Hematopoietic multipotent progenitor cell treated with erythropoietin and hydrocortisone succinate and interleukin-3 and kit ligand, for 4 days (in vitro differentiated cells): Measurements from ENCODE around the gene CXCR5.
A peak's percentile ranks its signal among the peaks of the same experiment; 100 is the strongest.

Source experiments
- DNase-seq: peaks from one replicate; pipeline ENCODE4 v3.0.0-alpha.2; 2015

Gene CXCR5

GRCh38 chr11:118877487-118878162 lies 6.1 kb upstream of the CXCR5 start:
- no peak for DNase-seq

GRCh38 chr11:118878163-118878563 lies 5.5 kb upstream of the CXCR5 start:
- DNase-seq: peak; percentile 61

- no peak for DNase-seq
Measured at GRCh38 chr11:118881228-118881627, 2.5 kb upstream of the CXCR5 start.

- peak; percentile 71 for DNase-seq
Measured at GRCh38 chr11:118882491-118882890, 1.2 kb upstream of the CXCR5 start.

- DNase-seq: no peak
Measured at GRCh38 chr11:118883004-118883367, 706 bp upstream of the CXCR5 start.

DNA sequence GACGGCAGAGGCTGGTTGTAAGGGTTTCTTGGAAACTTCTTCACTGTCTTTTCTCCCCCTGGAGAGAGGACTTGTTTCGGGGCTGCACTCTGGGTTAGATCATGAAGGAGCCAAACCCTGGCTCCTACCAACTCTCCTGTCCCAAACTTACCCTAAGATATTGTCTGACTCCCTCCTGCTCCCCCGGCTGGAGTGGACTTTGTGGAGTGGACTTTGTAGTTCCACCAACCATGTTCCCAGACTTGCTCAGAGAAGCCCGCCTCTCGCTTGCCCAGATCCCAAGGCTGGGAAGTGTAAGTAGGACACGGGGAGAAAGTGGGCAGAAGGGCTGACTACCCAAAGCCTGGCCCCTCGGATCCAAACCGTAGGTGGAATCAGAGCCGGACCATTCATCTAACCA lies 1.2 kb downstream of the CXCR5 start:
- no peak for DNase-seq

- no peak for DNase-seq
Measured at GRCh38 chr11:118885319-118885718, 1.6 kb downstream of the CXCR5 start.

DNA sequence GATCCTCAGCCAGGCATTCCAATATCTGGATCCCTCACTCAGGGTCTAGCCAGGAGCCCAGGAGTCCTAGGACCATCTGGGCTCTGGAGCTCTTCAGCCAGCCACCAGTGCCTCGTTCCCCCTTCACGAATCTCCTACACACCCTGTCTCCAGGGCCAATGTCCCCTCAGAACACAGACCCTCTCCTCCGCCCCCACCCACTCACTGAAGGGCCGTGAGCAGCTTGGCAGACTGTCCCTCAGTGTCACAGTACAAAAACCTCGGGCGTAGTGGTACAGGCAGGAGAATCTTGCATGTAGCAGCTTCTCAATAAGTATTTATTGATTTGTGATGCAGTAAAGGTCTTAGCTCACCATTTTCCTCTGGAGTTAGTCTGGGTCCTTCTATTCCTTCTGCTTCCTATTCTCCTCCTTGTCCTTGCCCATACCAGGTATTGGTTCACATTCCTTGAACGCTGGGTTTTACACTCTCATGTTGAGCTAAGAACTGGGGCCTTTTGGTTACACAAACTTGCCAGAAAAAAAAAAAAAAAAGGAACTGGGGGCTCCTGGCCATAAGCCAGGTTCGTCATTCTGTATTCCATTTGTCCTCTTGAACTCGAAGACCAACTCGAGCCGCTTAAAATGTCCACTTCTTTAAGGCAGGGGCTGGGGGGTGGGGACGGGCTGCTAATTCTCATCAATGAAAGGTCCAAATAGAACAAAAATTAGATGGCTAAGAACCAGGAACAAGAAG lies 2.3 kb downstream of the CXCR5 start:
- DNase-seq: no peak

DNA sequence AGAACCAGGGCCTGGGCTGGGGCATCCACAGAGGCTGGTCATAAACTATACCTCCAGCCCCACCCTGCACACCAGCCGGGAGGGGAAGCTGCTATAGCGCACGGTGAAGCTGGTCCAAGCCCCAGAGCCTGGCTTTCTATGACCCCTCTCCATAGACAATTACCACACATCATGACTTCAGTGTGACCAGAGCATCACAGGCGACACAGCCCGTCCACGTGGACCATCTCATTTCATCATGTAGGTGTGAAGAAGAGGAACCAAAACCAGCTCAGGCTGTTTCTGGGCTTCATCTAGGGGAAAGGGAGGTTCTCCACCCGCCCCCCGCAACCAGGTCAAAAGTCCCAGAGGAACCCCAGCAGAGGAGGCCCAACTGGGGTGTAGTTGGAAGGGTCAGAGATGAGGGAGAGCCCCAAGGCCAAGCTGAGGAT lies 3.0 kb downstream of the CXCR5 start:
- DNase-seq: no peak

GRCh38 chr11:118887206-118887605 lies 3.5 kb downstream of the CXCR5 start:
- no peak for DNase-seq

DNA sequence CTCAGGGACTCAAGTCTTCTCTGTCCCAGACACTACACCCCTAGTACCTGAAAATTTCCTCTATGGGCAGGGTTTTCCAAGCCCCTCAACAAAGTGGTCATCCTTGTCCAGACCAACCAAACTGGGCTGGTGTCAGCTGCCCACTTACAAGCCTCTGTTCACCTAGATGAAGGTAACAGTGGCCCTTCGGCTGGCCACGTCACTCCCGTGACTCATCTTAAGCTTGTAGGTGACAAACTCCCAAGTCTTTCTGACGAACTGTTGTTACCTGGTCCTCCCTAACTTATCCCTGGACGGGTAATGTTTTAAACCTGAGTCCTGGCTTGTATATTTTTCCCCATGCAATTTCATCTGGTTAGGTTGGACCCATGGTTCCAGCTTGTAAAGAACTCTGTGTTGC lies 4.7 kb downstream of the CXCR5 start:
- no peak for DNase-seq

GRCh38 chr11:118889797-118890196 lies 6.1 kb downstream of the CXCR5 start:
- DNase-seq: no peak

GRCh38 chr11:118892514-118892913 lies 8.8 kb downstream of the CXCR5 start:
- DNase-seq: no peak

- DNase-seq: no peak
Measured at GRCh38 chr11:118892964-118893363, 9.3 kb downstream of the CXCR5 start.

DNA sequence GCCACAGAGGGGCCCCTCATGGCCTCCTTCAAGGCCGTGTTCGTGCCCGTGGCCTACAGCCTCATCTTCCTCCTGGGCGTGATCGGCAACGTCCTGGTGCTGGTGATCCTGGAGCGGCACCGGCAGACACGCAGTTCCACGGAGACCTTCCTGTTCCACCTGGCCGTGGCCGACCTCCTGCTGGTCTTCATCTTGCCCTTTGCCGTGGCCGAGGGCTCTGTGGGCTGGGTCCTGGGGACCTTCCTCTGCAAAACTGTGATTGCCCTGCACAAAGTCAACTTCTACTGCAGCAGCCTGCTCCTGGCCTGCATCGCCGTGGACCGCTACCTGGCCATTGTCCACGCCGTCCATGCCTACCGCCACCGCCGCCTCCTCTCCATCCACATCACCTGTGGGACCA lies 10.0 kb downstream of the CXCR5 start:
- no peak for DNase-seq

- no peak for DNase-seq
Measured at GRCh38 chr11:118894192-118894591, 10.5 kb downstream of the CXCR5 start.

GRCh38 chr11:118895093-118896039 lies 11.7 kb downstream of the CXCR5 start:
- DNase-seq: no peak

GRCh38 chr11:118896472-118896913 lies 12.8 kb downstream of the CXCR5 start:
- DNase-seq: no peak

GRCh38 chr11:118896921-118897591 lies 13.4 kb downstream of the CXCR5 start:
- DNase-seq: no peak

DNA sequence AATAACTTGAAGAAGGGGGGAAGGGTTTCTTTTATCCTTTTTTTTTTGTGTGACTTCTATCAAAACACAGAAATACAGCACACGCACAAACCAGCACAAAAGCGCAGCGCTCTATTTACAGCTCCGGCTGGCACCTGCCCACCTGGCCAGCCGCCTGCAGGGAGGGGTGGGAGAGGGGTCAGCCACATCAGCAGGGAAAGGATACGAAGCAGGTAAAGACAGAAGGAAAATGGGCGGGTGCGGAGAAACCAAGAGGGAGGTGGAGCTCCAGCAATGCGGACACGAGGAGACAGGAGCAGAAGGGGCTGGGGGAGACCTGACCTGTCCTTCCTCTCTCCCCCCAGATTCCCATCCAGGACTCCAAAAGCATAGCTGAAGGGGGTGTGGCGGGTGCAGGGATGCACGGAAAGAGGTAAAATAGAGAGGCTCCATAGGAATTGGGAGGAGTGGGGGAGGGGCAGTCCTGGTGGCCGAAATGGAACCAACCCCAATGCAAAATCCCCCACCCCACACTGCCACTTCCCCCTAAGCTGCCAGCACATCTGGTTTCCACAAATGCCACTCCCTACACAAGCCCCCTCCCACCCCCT lies 14.1 kb downstream of the CXCR5 start:
- DNase-seq: no peak

GRCh38 chr11:118898400-118899295 lies 15.0 kb downstream of the CXCR5 start:
- no peak for DNase-seq
